ENCODE data around the gene ZNF544.

Gene ZNF544

GRCh38 chr19:58243351-58243750 lies 14.6 kb downstream of the ZNF544 start:
- TF ChIP-seq ESRRG (CRISPR knock-in tag; IDR thresholded peaks at IDR 0.05), result no peak
- TF ChIP-seq ZFP30 (CRISPR knock-in tag; IDR thresholded peaks at IDR 0.05), result no peak
- TF ChIP-seq CREB5 (CRISPR knock-in tag; IDR thresholded peaks at IDR 0.05; ENCODE audit: low read depth), result no peak
- no peak for TF ChIP-seq ZFP3 (CRISPR knock-in tag; IDR thresholded peaks at IDR 0.05)
- TF ChIP-seq ZNF565 (CRISPR knock-in tag; conservative IDR thresholded peaks at IDR 0.05; ENCODE audit: low read depth), result no peak
- no peak for TF ChIP-seq ZNF70 (CRISPR knock-in tag; IDR thresholded peaks at IDR 0.05)
- no peak for TF ChIP-seq ZC3H10 (CRISPR knock-in tag; IDR thresholded peaks at IDR 0.05)
- no peak for TF ChIP-seq ISL1 (CRISPR knock-in tag; IDR thresholded peaks at IDR 0.05)
- TF ChIP-seq TCF4 (CRISPR knock-in tag; IDR thresholded peaks at IDR 0.05; ENCODE audit: borderline replicate concordance), result no peak
- TF ChIP-seq GLIS3 (CRISPR knock-in tag; IDR thresholded peaks at IDR 0.05), result no peak
- no peak for TF ChIP-seq PPARA (CRISPR knock-in tag; IDR thresholded peaks at IDR 0.05; ENCODE audit: borderline replicate concordance)
- no peak for TF ChIP-seq TSHZ2 (CRISPR knock-in tag; IDR thresholded peaks at IDR 0.05)
- no peak for ATAC-seq

GRCh38 chr19:58248886-58249285 lies 20.2 kb downstream of the ZNF544 start:
- ATAC-seq, result no peak
- TF ChIP-seq PPARA (CRISPR knock-in tag; IDR thresholded peaks at IDR 0.05; ENCODE audit: borderline replicate concordance) (no peak), GLIS3 (CRISPR knock-in tag; IDR thresholded peaks at IDR 0.05) (no peak), ZNF565 (CRISPR knock-in tag; conservative IDR thresholded peaks at IDR 0.05; ENCODE audit: low read depth) (no peak), TSHZ2 (CRISPR knock-in tag; IDR thresholded peaks at IDR 0.05) (no peak), ZFP3 (CRISPR knock-in tag; IDR thresholded peaks at IDR 0.05) (no peak), PATZ1 (CRISPR knock-in tag; IDR thresholded peaks at IDR 0.05; ENCODE audit: borderline replicate concordance) (no peak), OSR1 (CRISPR knock-in tag; IDR thresholded peaks at IDR 0.05) (no peak), BACH2 (CRISPR knock-in tag; IDR thresholded peaks at IDR 0.05; ENCODE audit: borderline replicate concordance) (no peak), SNAI2 (CRISPR knock-in tag; IDR thresholded peaks at IDR 0.05) (no peak), TCF4 (CRISPR knock-in tag; IDR thresholded peaks at IDR 0.05; ENCODE audit: borderline replicate concordance) (no peak), CSRNP3 (CRISPR knock-in tag; IDR thresholded peaks at IDR 0.05) (no peak), ZNF8 (CRISPR knock-in tag; IDR thresholded peaks at IDR 0.05) (no peak), TOX (CRISPR knock-in tag; IDR thresholded peaks at IDR 0.05; ENCODE audit: borderline replicate concordance) (no peak), ZNF70 (CRISPR knock-in tag; IDR thresholded peaks at IDR 0.05) (no peak), ARNTL (CRISPR knock-in tag; IDR thresholded peaks at IDR 0.05; ENCODE audit: borderline replicate concordance, low read depth) (no peak), ZFP30 (CRISPR knock-in tag; IDR thresholded peaks at IDR 0.05) (no peak), ISL1 (CRISPR knock-in tag; IDR thresholded peaks at IDR 0.05) (no peak), ZC3H10 (CRISPR knock-in tag; IDR thresholded peaks at IDR 0.05) (no peak)

Data from SK-N-SH treated with all-trans-retinoic acid at 6 μM for 48 hours (cell line).